Transverse colon (tissue), 3 donors: ENCODE results near the gene TTC28.

ENCODE experiments used
- CTCF ChIP-seq, 5 experiments: fragments of 200-600 bp in 3 of 5; fragments of 450-650 bp in 2 of 5; sonication (generic) in 3 of 5; IDR thresholded peaks; 1 replicate in 2 of 5; 2 replicates in 3 of 5; pipeline ENCODE4 v1.5.1; 2016 to 2017; ENCODE audit warnings: antibody characterized with exemption in 5 of 5, inconsistent platforms in 3 of 5, mild to moderate bottlenecking in 2 of 5, moderate library complexity in 1 of 5
- EP300 ChIP-seq: sonication (generic); formaldehyde crosslinking; IDR thresholded peaks from one replicate; pipeline ENCODE4 v1.6.1; 2017; ENCODE audit warnings: antibody characterized with exemption, low read depth
- POLR2A ChIP-seq: fragments of 450-650 bp; IDR thresholded peaks from one replicate; pipeline ENCODE4 v1.6.1; 2016; ENCODE audit warnings: antibody characterized with exemption, mild to moderate bottlenecking, moderate library complexity

DNA sequence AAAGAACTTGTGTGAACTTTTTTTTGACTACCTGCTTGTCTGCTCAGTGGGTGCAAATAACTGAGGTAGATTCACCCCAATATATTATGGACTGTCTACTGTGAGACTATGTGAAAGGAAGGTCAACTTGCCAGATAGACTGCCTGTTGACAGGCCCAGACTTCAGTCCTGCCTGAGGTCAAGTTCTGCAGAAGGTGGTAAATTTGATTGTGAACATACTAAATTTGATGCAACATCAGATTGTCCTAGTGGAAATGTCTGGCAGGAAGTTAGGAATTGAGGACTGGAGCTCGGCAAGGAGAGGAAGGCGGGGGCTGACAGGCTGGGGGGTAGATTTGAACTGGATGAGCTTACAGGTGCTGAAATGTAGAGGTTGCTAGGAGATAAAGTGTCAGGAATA, 140.7 kb downstream of the TTC28 start:
- TF ChIP-seq CTCF (IDR thresholded peaks at IDR 0.05) (no peak), POLR2A (no peak), EP300 (no peak)
